HUES6 (cell line): ENCODE measurements around the gene ATP8B3.

Experiments
- H3K27ac ChIP-seq: 2 replicates; pipeline ENCODE4 v1.7.0; 2013; ENCODE audit warnings: low read depth, mild to moderate bottlenecking, low read length, inconsistent platforms
- H3K27me3 ChIP-seq: 2 replicates; pipeline ENCODE4 v1.6.1; 2013; ENCODE audit warnings: low read length; ENCODE audit not compliant: control insufficient read depth, insufficient read depth
- H3K36me3 ChIP-seq: 2 replicates; pipeline ENCODE4 v1.6.1; 2013; ENCODE audit warnings: low read length; ENCODE audit not compliant: control insufficient read depth, insufficient read depth
- H3K4me1 ChIP-seq: 2 replicates; pipeline ENCODE4 v1.6.1; 2013; ENCODE audit warnings: low read length; ENCODE audit not compliant: control insufficient read depth, insufficient read depth
- H3K4me3 ChIP-seq: 2 replicates; pipeline ENCODE4 v1.5.1; 2013; ENCODE audit warnings: low read depth, low read length
- H3K9ac ChIP-seq: one replicate; pipeline ENCODE4 v1.6.1; 2013; ENCODE audit warnings: mild to moderate bottlenecking, low read length
- H3K9me3 ChIP-seq: 2 replicates; pipeline ENCODE4 v1.6.1; 2013; ENCODE audit warnings: low read depth, low read length; ENCODE audit not compliant: control insufficient read depth, insufficient read depth

Gene ATP8B3

GRCh38 chr19:1811942-1812425 is at the start of gene ATP8B3:
TSS of gene ATP8B3 (minus strand) at chr19:1812276. CDS start at chr19:1811736, 540 bp downstream.
- no peaks in the 10 kb centered on the region; the same call in 1 of the 2 replicates for H3K4me1 ChIP-seq
- H3K9me3 ChIP-seq = no peaks in the 10 kb centered on the region
- H3K27me3 ChIP-seq = peaks cover 8% of the 10 kb centered on the region; the same call in 1 of the 2 replicates
- peaks cover 15% of the 10 kb centered on the region for H3K36me3 ChIP-seq
- H3K9ac ChIP-seq = peak within 1 kb of the TSS; percentile 40
- H3K27ac ChIP-seq = no peak within 1 kb of the TSS
- H3K4me3 ChIP-seq = peak within 1 kb of the TSS; percentile 64

- peak overlapping the region; percentile 47 for H3K9ac ChIP-seq
- H3K36me3 ChIP-seq = no peaks in the 10 kb centered on the region
- peaks cover 45% of the 10 kb centered on the region for H3K4me1 ChIP-seq
- peaks cover 23% of the 10 kb centered on the region for H3K27me3 ChIP-seq
- no peak overlapping the region for H3K27ac ChIP-seq
- H3K4me3 ChIP-seq = peak overlapping the region; percentile 89
- no peaks in the 10 kb centered on the region for H3K9me3 ChIP-seq
Observed at GRCh38 chr19:1861599-1862031, 49.5 kb upstream of the ATP8B3 start.

- Histone ChIP-seq H3K4me1 (peaks cover 51% of the 10 kb centered on the region), H3K27ac (no peak overlapping the region), H3K36me3 (no peaks in the 10 kb centered on the region), H3K4me3 (peak overlapping the region; percentile 89), H3K9me3 (no peaks in the 10 kb centered on the region), H3K27me3 (peaks cover 23% of the 10 kb centered on the region), H3K9ac (peak overlapping the region; percentile 47)
Observed at GRCh38 chr19:1860821-1861598, 48.9 kb upstream of the ATP8B3 start.

GRCh38 chr19:1860042-1860775 is 48.1 kb upstream of the ATP8B3 start:
- peak overlapping the region; percentile 32 for H3K9ac ChIP-seq
- peak overlapping the region; percentile 89 for H3K4me3 ChIP-seq
- no peak overlapping the region for H3K27ac ChIP-seq
- H3K36me3 ChIP-seq = no peaks in the 10 kb centered on the region
- H3K27me3 ChIP-seq = peaks cover 23% of the 10 kb centered on the region
- no peaks in the 10 kb centered on the region for H3K9me3 ChIP-seq
- peaks cover 54% of the 10 kb centered on the region for H3K4me1 ChIP-seq

- H3K27ac ChIP-seq = no peak overlapping the region
- peaks cover 58% of the 10 kb centered on the region for H3K4me1 ChIP-seq
- peak overlapping the region; percentile 89 for H3K4me3 ChIP-seq
- H3K27me3 ChIP-seq = peaks cover 23% of the 10 kb centered on the region
- no peaks in the 10 kb centered on the region for H3K9me3 ChIP-seq
- H3K36me3 ChIP-seq = no peaks in the 10 kb centered on the region
- no peak overlapping the region for H3K9ac ChIP-seq
Observed at GRCh38 chr19:1859331-1859781, 47.3 kb upstream of the ATP8B3 start.

- Histone ChIP-seq H3K9me3 (no peaks in the 10 kb centered on the region), H3K4me1 (peaks cover 62% of the 10 kb centered on the region), H3K27ac (no peak overlapping the region), H3K9ac (no peak overlapping the region), H3K36me3 (no peaks in the 10 kb centered on the region), H3K4me3 (peak overlapping the region; percentile 11; the same call in 1 of the 2 replicates), H3K27me3 (peaks cover 23% of the 10 kb centered on the region)
Observed at GRCh38 chr19:1858412-1859081, 46.5 kb upstream of the ATP8B3 start.

- Histone ChIP-seq H3K27me3 (peaks cover 23% of the 10 kb centered on the region), H3K4me1 (peaks cover 66% of the 10 kb centered on the region), H3K9me3 (no peaks in the 10 kb centered on the region), H3K27ac (no peak overlapping the region), H3K4me3 (peak overlapping the region; percentile 73), H3K36me3 (no peaks in the 10 kb centered on the region), H3K9ac (no peak overlapping the region)
Observed at GRCh38 chr19:1857648-1858326, 45.7 kb upstream of the ATP8B3 start.

- H3K4me1 ChIP-seq = peaks cover 71% of the 10 kb centered on the region
- no peaks in the 10 kb centered on the region for H3K9me3 ChIP-seq
- H3K27me3 ChIP-seq = peaks cover 17% of the 10 kb centered on the region
- H3K4me3 ChIP-seq = peak overlapping the region; percentile 73
- peak overlapping the region; percentile 65 for H3K9ac ChIP-seq
- peak overlapping the region; percentile 23; the same call in 1 of the 2 replicates for H3K27ac ChIP-seq
- no peaks in the 10 kb centered on the region for H3K36me3 ChIP-seq
Observed at GRCh38 chr19:1856698-1857603, 44.9 kb upstream of the ATP8B3 start.

- peak overlapping the region; percentile 73 for H3K4me3 ChIP-seq
Observed at GRCh38 chr19:1856345-1856697, 44.2 kb upstream of the ATP8B3 start.

More at GRCh38 chr19:1856345-1856697, 44.2 kb upstream of the ATP8B3 start:
- Histone ChIP-seq H3K36me3 (no peaks in the 10 kb centered on the region), H3K27me3 (peaks cover 11% of the 10 kb centered on the region), H3K4me1 (peaks cover 70% of the 10 kb centered on the region), H3K9ac (peak overlapping the region; percentile 58), H3K27ac (peak overlapping the region; percentile 18; the same call in 1 of the 2 replicates), H3K9me3 (no peaks in the 10 kb centered on the region)
